A673 (cell line): ENCODE measurements around the gene STX3. TPM values are rescaled to one million over a fixed set of nuclear protein-coding genes. Genes with fewer than 3 reads are reported as not detected.

Source experiments
- BruUV-seq: library from RNA; stranded (reverse); fragments of 400-500 nt; replicated peaks from 2 replicates; lab custom pipeline; 2021; lab: Mats Ljungman, UMichigan
- CTCF ChIA-PET: fragments of 300-600 bp; sonication (Branson Sonifier 250); formaldehyde crosslinking; loops from one replicate; lab custom pipeline; 2022; ENCODE audit warnings: antibody characterized with exemption; lab: Charles Lee
- POLR2A ChIA-PET: fragments of 300-600 bp; sonication (Branson Sonifier 250); formaldehyde crosslinking; loops from one replicate; lab custom pipeline; 2022; ENCODE audit warnings: antibody characterized with exemption; ENCODE audit not compliant: low non-redundant PET; lab: Charles Lee
- DNase-seq: peaks from one replicate; pipeline ENCODE4 v3.0.0-alpha.2; 2015; ENCODE audit warnings: low spot score
- H3K27ac ChIP-seq: fragments of 200-600 bp; sonication (generic); 2 replicates; pipeline ENCODE4 v1.5.1; 2016; ENCODE audit warnings: mixed run types, low read depth, mild to moderate bottlenecking, mixed read lengths, antibody characterized with exemption, low read length; ENCODE audit not compliant: poor library complexity, severe bottlenecking
- H3K27me3 ChIP-seq: fragments of 200-600 bp; sonication (generic); replicated peaks from 2 replicates; pipeline ENCODE4 v1.6.1; 2017; ENCODE audit warnings: mixed run types, low read depth, mild to moderate bottlenecking, mixed read lengths, antibody characterized with exemption, low read length; ENCODE audit not compliant: insufficient read depth, poor library complexity
- H3K36me3 ChIP-seq: fragments of 200-600 bp; sonication (generic); 2 replicates; pipeline ENCODE4 v1.6.1; 2016; ENCODE audit warnings: mixed run types, mild to moderate bottlenecking, mixed read lengths, antibody characterized with exemption, low read length; ENCODE audit not compliant: insufficient read depth, poor library complexity, severe bottlenecking
- H3K4me1 ChIP-seq: fragments of 200-600 bp; sonication (generic); 2 replicates; pipeline ENCODE4 v1.6.1; 2017; ENCODE audit warnings: mixed run types, mild to moderate bottlenecking, mixed read lengths, antibody characterized with exemption, low read length; ENCODE audit not compliant: insufficient read depth, poor library complexity, severe bottlenecking
- H3K4me3 ChIP-seq: fragments of 200-600 bp; sonication (generic); 2 replicates; pipeline ENCODE4 v1.5.1; 2016; ENCODE audit warnings: low read depth, mixed run types, mild to moderate bottlenecking, mixed read lengths, low read length; ENCODE audit not compliant: poor library complexity, severe bottlenecking
- H3K9me3 ChIP-seq: fragments of 200-600 bp; sonication (generic); 2 replicates; pipeline ENCODE4 v1.6.1; 2016; ENCODE audit warnings: mixed run types, low read depth, mild to moderate bottlenecking, mixed read lengths, antibody characterized with exemption, low read length; ENCODE audit not compliant: poor library complexity, severe bottlenecking
- CTCF ChIP-seq: fragments of 300-800, 200-600 bp; sonication (generic); conservative IDR thresholded peaks from 2 replicates; pipeline ENCODE4 v1.5.1; 2017; ENCODE audit warnings: low read depth, mild to moderate bottlenecking, antibody characterized with exemption, low read length, moderate library complexity, mixed read lengths
- EZH2 ChIP-seq: fragments of 200-600 bp; sonication (generic); IDR thresholded peaks from 2 replicates; pipeline ENCODE4 v1.6.1; 2017; ENCODE audit warnings: borderline replicate concordance, low read depth, mild to moderate bottlenecking, mixed read lengths, antibody characterized with exemption, low read length; ENCODE audit not compliant: poor library complexity, severe bottlenecking
- intact Hi-C: fragments of 100-400 bp; cut with micrococcal nuclease; formaldehyde crosslinking; loops from one replicate; pipeline ENCODE4 v1.10.0; 2022; ENCODE audit not compliant: unreplicated experiment
- total RNA-seq: library from RNA; stranded (reverse); gene quantifications from 2 replicates; pipeline ENCODE4 v1.2.3, GENCODE V29; 2021

Gene STX3
- total RNA-seq, 1 experiment from 2014 or later, result 16.0 TPM

- no peak overlapping the region for H3K4me3 ChIP-seq
- H3K9me3 ChIP-seq, result no peaks in the 10 kb centered on the region
- BruUV-seq, result no TSS peak
- POLR2A ChIA-PET, result no interaction called here
- CTCF ChIA-PET, result no interaction called here
- no peak overlapping the region for H3K27ac ChIP-seq
- DNase-seq, result no peak
- H3K27me3 ChIP-seq, result no peaks in the 10 kb centered on the region
- no peak for TF ChIP-seq EZH2
- TF ChIP-seq CTCF, result no peak
- intact Hi-C loops, result no loop called here
- H3K36me3 ChIP-seq, result peaks cover 30% of the 10 kb centered on the region
- H3K4me1 ChIP-seq, result peaks cover 6% of the 10 kb centered on the region
These were observed 52.0 kb downstream of the STX3 start for GRCh38 chr11:59807047-59807610.

GRCh38 chr11:59810189-59810910, 55.2 kb downstream of the STX3 start, which contains the start of gene MRPL16:
Gene MRPL16 (minus strand): TSS chr11:59810778. CDS start chr11:59810658, 120 bp downstream.
- Histone ChIP-seq H3K27me3 (no peaks in the 10 kb centered on the region), H3K9me3 (no peaks in the 10 kb centered on the region), H3K4me3 (peak within 1 kb of the TSS; percentile 94), H3K27ac (peak within 1 kb of the TSS; percentile 82), H3K36me3 (peaks cover 30% of the 10 kb centered on the region), H3K4me1 (peaks cover 6% of the 10 kb centered on the region)
- TF ChIP-seq CTCF (no peak), EZH2 (no peak)
- ChIA-PET CTCF (interaction anchor here (0.6 kb wide), 1 partner anchor 273 kb away, joined by 3 read pairs; no protein-coding TSS in a partner anchor), POLR2A (interaction anchor here (0.6 kb wide), 1 partner anchor 99 kb away, joined by 5 read pairs; no protein-coding TSS in a partner anchor)
- no TSS peak for BruUV-seq
- peak; percentile 94 for DNase-seq
- intact Hi-C loops, result no loop called here

GRCh38 chr11:59810911-59811259, 55.7 kb downstream of the STX3 start:
- ChIA-PET POLR2A (no interaction called here), CTCF (interaction anchor here (0.6 kb wide), 1 partner anchor 274 kb away, joined by 3 read pairs; no protein-coding TSS in a partner anchor)
- no peaks in the 10 kb centered on the region for H3K9me3 ChIP-seq
- TF ChIP-seq EZH2, result no peak
- no peak for TF ChIP-seq CTCF
- H3K27ac ChIP-seq, result peak overlapping the region; percentile 82
- H3K4me1 ChIP-seq, result peaks cover 6% of the 10 kb centered on the region
- intact Hi-C loops, result no loop called here
- peaks cover 26% of the 10 kb centered on the region for H3K36me3 ChIP-seq
- BruUV-seq, result no TSS peak
- no peaks in the 10 kb centered on the region for H3K27me3 ChIP-seq
- no peak for DNase-seq
- H3K4me3 ChIP-seq, result peak overlapping the region; percentile 94
